KMS-11 (cell line): Measurements from ENCODE around the gene SPATA22.

ENCODE experiments used
- H2AFZ ChIP-seq: fragments of 200-600 bp; sonication (generic); 2 replicates; pipeline ENCODE4 v1.6.1; 2016; ENCODE audit warnings: antibody characterized with exemption, mixed run types, low read depth
- H3K27ac ChIP-seq: fragments of 200-600 bp; sonication (generic); 2 replicates; pipeline ENCODE4 v1.6.1; 2016; ENCODE audit warnings: mild to moderate bottlenecking, mixed run types
- H3K27me3 ChIP-seq: fragments of 200-600 bp; sonication (generic); 2 replicates; pipeline ENCODE4 v1.6.1; 2017; ENCODE audit warnings: mild to moderate bottlenecking, low read depth, mixed run types, moderate library complexity; ENCODE audit not compliant: insufficient read depth
- H3K36me3 ChIP-seq: fragments of 200-600 bp; sonication (generic); 2 replicates; pipeline ENCODE4 v1.6.1; 2017; ENCODE audit warnings: mild to moderate bottlenecking, mixed run types; ENCODE audit not compliant: insufficient read depth
- H3K4me1 ChIP-seq: fragments of 200-600 bp; sonication (generic); 2 replicates; pipeline ENCODE4 v1.6.1; 2016; ENCODE audit warnings: mild to moderate bottlenecking, low read depth, mixed run types; ENCODE audit not compliant: poor library complexity, severe bottlenecking
- H3K4me2 ChIP-seq: fragments of 200-600 bp; sonication (generic); 2 replicates; pipeline ENCODE4 v1.7.0; 2016; ENCODE audit warnings: mild to moderate bottlenecking, mixed run types
- H3K4me3 ChIP-seq: fragments of 200-600 bp; sonication (generic); IDR thresholded peaks from 2 replicates; pipeline ENCODE4 v1.6.1; 2017; ENCODE audit warnings: low read depth, low read length, mixed read lengths; ENCODE audit not compliant: insufficient read depth
- H3K79me2 ChIP-seq: fragments of 200-600 bp; sonication (generic); 2 replicates; pipeline ENCODE4 v1.6.1; 2016; ENCODE audit warnings: low read depth, mixed run types; ENCODE audit not compliant: insufficient read depth
- H3K9ac ChIP-seq: fragments of 200-600 bp; sonication (generic); 2 replicates; pipeline ENCODE4 v1.6.1; 2016; ENCODE audit warnings: mild to moderate bottlenecking, mixed run types
- H4K20me1 ChIP-seq: fragments of 200-600 bp; sonication (generic); 2 replicates; pipeline ENCODE4 v1.6.1; 2016; ENCODE audit warnings: mild to moderate bottlenecking, mixed run types; ENCODE audit not compliant: insufficient read depth
- TF ChIP-seq, protein P1 (sequence below): fragments of 200-600 bp; sonication (generic); conservative IDR thresholded peaks from 2 replicates; pipeline ENCODE4 v1.6.1; 2017; ENCODE audit warnings: low read depth, mild to moderate bottlenecking, antibody characterized with exemption, low read length, moderate library complexity, mixed read lengths

SPATA22 gene

DNA sequence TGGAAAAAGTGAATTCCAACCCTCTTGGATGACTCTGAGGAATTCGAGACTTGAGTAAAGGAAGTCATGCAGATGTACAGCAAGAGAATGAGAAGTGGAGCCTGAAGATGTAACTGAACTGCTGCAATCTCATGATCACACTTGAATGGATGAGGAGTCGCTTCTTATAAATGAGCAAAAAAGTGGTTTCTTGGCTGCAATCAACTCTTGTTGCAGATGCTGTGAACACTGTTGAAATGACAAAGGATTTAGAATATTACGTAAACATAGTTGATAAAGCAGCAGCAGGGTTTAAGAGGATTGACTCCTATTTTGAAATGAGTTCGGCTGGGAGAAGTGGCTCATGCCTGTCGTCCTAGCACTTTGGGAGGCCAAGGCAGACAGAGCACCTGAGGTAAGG, 29.7 kb upstream of the SPATA22 start:
- TF ChIP-seq, protein P1, sequence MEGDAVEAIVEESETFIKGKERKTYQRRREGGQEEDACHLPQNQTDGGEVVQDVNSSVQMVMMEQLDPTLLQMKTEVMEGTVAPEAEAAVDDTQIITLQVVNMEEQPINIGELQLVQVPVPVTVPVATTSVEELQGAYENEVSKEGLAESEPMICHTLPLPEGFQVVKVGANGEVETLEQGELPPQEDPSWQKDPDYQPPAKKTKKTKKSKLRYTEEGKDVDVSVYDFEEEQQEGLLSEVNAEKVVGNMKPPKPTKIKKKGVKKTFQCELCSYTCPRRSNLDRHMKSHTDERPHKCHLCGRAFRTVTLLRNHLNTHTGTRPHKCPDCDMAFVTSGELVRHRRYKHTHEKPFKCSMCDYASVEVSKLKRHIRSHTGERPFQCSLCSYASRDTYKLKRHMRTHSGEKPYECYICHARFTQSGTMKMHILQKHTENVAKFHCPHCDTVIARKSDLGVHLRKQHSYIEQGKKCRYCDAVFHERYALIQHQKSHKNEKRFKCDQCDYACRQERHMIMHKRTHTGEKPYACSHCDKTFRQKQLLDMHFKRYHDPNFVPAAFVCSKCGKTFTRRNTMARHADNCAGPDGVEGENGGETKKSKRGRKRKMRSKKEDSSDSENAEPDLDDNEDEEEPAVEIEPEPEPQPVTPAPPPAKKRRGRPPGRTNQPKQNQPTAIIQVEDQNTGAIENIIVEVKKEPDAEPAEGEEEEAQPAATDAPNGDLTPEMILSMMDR: no peak
- Histone ChIP-seq H3K4me3 (no peak overlapping the region), H3K36me3 (no peaks in the 10 kb centered on the region), H3K27me3 (no peaks in the 10 kb centered on the region), H3K9ac (no peak overlapping the region), H3K4me2 (no peak overlapping the region), H3K4me1 (no peaks in the 10 kb centered on the region), H2AFZ (no peak overlapping the region), H3K27ac (no peak overlapping the region), H3K79me2 (no peaks in the 10 kb centered on the region), H4K20me1 (no peaks in the 10 kb centered on the region)

DNA sequence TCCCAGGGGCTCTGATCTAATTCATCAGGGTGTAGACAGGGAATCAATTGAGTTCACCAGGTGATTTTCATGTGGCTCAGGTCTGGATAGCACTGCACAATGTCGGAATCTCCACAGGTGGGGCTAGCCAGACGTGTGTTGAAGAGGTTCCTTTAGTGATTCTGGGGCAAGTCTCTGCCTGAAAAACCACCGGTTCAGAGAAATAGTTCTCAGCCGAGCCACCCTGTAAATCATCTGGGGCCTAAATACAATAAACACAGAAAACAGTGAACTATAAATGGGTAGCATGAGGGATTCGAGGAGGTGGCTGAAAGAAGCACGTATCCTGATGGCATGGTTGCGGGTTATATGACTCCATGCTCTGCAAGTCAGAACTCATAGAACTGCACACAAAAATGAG, 25.5 kb upstream of the SPATA22 start:
- Histone ChIP-seq H3K4me1 (no peaks in the 10 kb centered on the region), H3K36me3 (no peaks in the 10 kb centered on the region), H3K9ac (no peak overlapping the region), H4K20me1 (no peaks in the 10 kb centered on the region), H3K79me2 (no peaks in the 10 kb centered on the region), H3K27ac (no peak overlapping the region), H3K4me3 (no peak overlapping the region), H3K27me3 (no peaks in the 10 kb centered on the region), H2AFZ (no peak overlapping the region), H3K4me2 (no peak overlapping the region)
- TF ChIP-seq, protein P1: no peak

DNA sequence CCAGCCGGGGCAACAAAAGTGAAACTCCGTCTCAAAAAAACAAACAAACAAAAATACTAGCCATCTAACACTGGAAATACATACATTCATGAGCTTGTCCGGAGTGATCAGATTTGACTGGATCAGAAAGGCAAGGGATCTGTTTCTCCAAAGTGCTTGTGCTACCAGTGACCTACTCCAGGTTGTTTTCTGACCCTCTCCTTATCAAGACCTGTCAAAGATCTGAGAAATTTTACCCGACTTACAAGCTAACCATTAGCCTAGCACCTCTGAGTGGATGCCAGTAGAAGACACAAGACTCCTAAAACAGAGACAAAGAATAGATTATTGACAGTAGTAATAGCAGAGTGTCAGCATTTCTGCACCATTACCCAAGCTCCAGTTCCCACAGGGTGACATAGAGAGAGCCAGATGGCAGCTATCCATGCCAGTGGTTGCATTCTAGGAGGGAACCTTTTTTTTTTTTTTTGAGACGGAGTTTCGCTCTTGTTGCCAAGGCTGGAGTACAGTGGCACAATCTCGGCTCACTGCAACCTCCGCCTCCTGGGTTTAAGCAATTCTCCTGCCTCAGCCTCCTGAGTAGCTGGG, 14.0 kb upstream of the SPATA22 start:
- Histone ChIP-seq H3K4me3 (no peak overlapping the region), H4K20me1 (no peaks in the 10 kb centered on the region), H2AFZ (no peak overlapping the region), H3K27me3 (no peaks in the 10 kb centered on the region), H3K79me2 (no peaks in the 10 kb centered on the region), H3K27ac (no peak overlapping the region), H3K4me1 (no peaks in the 10 kb centered on the region), H3K4me2 (no peak overlapping the region), H3K36me3 (no peaks in the 10 kb centered on the region), H3K9ac (no peak overlapping the region)
- TF ChIP-seq, protein P1: no peak

DNA sequence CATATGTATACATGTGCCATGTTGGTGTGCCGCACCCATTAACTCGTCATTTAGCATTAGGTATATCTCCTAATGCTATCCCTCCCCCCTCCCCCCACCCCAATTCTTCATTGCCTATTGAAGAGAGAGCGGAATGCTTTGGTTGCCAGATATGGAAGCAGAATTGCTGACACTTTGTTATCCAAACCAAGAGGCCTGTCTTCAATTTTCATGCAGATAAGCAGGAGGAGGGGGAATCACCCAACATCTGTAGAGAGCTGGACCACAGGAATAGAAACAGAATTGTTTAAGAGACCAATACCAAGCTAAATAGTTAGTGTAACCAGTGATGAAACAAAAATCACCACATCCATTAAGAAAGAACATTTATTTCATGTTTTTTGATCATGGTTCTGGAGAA, 11.2 kb upstream of the SPATA22 start:
- no peaks in the 10 kb centered on the region for H3K36me3 ChIP-seq
- H3K4me2 ChIP-seq: no peak overlapping the region
- H3K4me3 ChIP-seq: no peak overlapping the region
- H3K79me2 ChIP-seq: no peaks in the 10 kb centered on the region
- no peak overlapping the region for H2AFZ ChIP-seq
- no peaks in the 10 kb centered on the region for H3K27me3 ChIP-seq
- TF ChIP-seq, protein P1: no peak
- H3K27ac ChIP-seq: no peak overlapping the region
- no peaks in the 10 kb centered on the region for H3K4me1 ChIP-seq
- H3K9ac ChIP-seq: no peak overlapping the region
- H4K20me1 ChIP-seq: no peaks in the 10 kb centered on the region
